ENCODE results near the gene SLC1A2. TPM values are rescaled to one million over a fixed set of nuclear protein-coding genes. Genes with fewer than 3 reads are reported as not detected.

The SLC1A2 gene
- total RNA-seq, 2 donors from 2014 or later, result 0.54 to 0.78 TPM

- ATAC-seq (ENCODE audit: insufficient number of reproducible peaks, low FRiP score, low read depth) (no peak), DNase-seq (ENCODE audit: low spot score) (no peak)
- Histone ChIP-seq H3K27me3 (replicated peaks; ENCODE audit: insufficient read depth) (no peaks in the 10 kb centered on the region), H3K9me3 (no peaks in the 10 kb centered on the region), H3K4me1 (ENCODE audit: control insufficient read depth in 1 of 2, low read depth in 2 of 2) (no peaks in the 10 kb centered on the region), H3K27ac (no peak overlapping the region), H3K36me3 (no peaks in the 10 kb centered on the region), H3K4me3 (no peak overlapping the region)
- TF ChIP-seq CTCF (IDR thresholded peaks at IDR 0.05), result no peak
These were observed 40.1 kb upstream of the SLC1A2 start for GRCh38 chr11:35459489-35459888.

- Histone ChIP-seq H3K36me3 (no peaks in the 10 kb centered on the region), H3K4me1 (ENCODE audit: control insufficient read depth in 1 of 2, low read depth in 2 of 2) (no peaks in the 10 kb centered on the region), H3K27ac (no peak overlapping the region), H3K27me3 (replicated peaks; ENCODE audit: insufficient read depth) (no peaks in the 10 kb centered on the region), H3K4me3 (no peak overlapping the region), H3K9me3 (no peaks in the 10 kb centered on the region)
- DNase-seq (ENCODE audit: low spot score) (no peak), ATAC-seq (ENCODE audit: insufficient number of reproducible peaks, low FRiP score, low read depth) (no peak)
- TF ChIP-seq CTCF (IDR thresholded peaks at IDR 0.05), result no peak
These were observed 39.5 kb upstream of the SLC1A2 start for GRCh38 chr11:35458846-35459245.

- Histone ChIP-seq H3K27ac (no peak overlapping the region), H3K27me3 (replicated peaks; ENCODE audit: insufficient read depth) (no peaks in the 10 kb centered on the region), H3K9me3 (no peaks in the 10 kb centered on the region), H3K4me3 (no peak overlapping the region), H3K4me1 (ENCODE audit: control insufficient read depth in 1 of 2, low read depth in 2 of 2) (no peaks in the 10 kb centered on the region), H3K36me3 (no peaks in the 10 kb centered on the region)
- ATAC-seq (ENCODE audit: insufficient number of reproducible peaks, low FRiP score, low read depth) (no peak), DNase-seq (ENCODE audit: low spot score) (no peak)
- no peak for TF ChIP-seq CTCF (IDR thresholded peaks at IDR 0.05)
These were observed 35.0 kb upstream of the SLC1A2 start for GRCh38 chr11:35454362-35454761.

GRCh38 chr11:35436581-35437250, 17.4 kb upstream of the SLC1A2 start:
- no peaks in the 10 kb centered on the region for H3K27me3 ChIP-seq (replicated peaks; ENCODE audit: insufficient read depth)
- H3K4me3 ChIP-seq, result no peak overlapping the region
- ATAC-seq (ENCODE audit: insufficient number of reproducible peaks, low FRiP score, low read depth) (no peak), DNase-seq (ENCODE audit: low spot score) (no peak)
- H3K36me3 ChIP-seq, result no peaks in the 10 kb centered on the region
- no peak overlapping the region for H3K27ac ChIP-seq
- no peaks in the 10 kb centered on the region for H3K9me3 ChIP-seq
- TF ChIP-seq CTCF (IDR thresholded peaks at IDR 0.05), result no peak
- no peaks in the 10 kb centered on the region for H3K4me1 ChIP-seq (ENCODE audit: control insufficient read depth in 1 of 2, low read depth in 2 of 2)

GRCh38 chr11:35433588-35433987, 14.2 kb upstream of the SLC1A2 start:
- H3K36me3 ChIP-seq, result no peaks in the 10 kb centered on the region
- no peak overlapping the region for H3K27ac ChIP-seq
- no peak for TF ChIP-seq CTCF (IDR thresholded peaks at IDR 0.05)
- ATAC-seq (ENCODE audit: insufficient number of reproducible peaks, low FRiP score, low read depth) (no peak), DNase-seq (ENCODE audit: low spot score) (no peak)
- no peaks in the 10 kb centered on the region for H3K4me1 ChIP-seq (ENCODE audit: control insufficient read depth in 1 of 2, low read depth in 2 of 2)
- no peaks in the 10 kb centered on the region for H3K27me3 ChIP-seq (replicated peaks; ENCODE audit: insufficient read depth)
- no peak overlapping the region for H3K4me3 ChIP-seq
- no peaks in the 10 kb centered on the region for H3K9me3 ChIP-seq
